ENCODE results near the gene SPACA6.

DNA sequence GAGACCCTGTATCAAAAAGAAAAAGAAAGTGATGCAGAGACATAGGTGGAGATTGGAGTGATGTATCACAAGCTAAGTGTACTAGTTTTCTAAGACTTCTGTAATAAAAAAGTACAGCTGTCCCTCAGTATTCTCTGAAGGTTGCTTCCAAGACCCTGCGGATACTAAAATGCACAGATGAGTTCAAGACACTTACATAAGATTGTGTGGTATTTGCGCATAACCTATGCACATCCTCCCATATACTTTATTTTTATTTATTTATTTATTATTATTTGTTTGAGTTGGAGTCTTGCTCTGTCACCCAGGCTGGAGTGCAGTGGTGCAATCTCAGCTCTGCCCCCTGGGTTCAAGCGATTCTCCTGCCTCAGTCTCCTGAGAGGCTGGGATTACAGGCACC is 44.3 kb downstream of the SPACA6 start:
- no peak for TF ChIP-seq EZH2 (IDR thresholded peaks at IDR 0.05; ENCODE audit: insufficient read depth, poor library complexity, severe bottlenecking)
- TF ChIP-seq EZH2phosphoT487 (IDR thresholded peaks at IDR 0.05; ENCODE audit: insufficient read depth, low read depth), result no peak
